Adipocyte (in vitro differentiated cells): ENCODE data around the gene GPR157.
"Not testable (repeated sequence)": the region's sequence is repeated elsewhere in the genome, so short reads cannot be mapped to it uniquely, and the experiment has no call there.

Experiments used
- DNase-seq: peaks from one replicate; pipeline ENCODE4 v3.0.0-alpha.2; 2015; ENCODE audit warnings: low read depth
- H3K27me3 ChIP-seq: replicated peaks from 2 replicates; pipeline ENCODE4 v1.7.0; 2013; ENCODE audit warnings: mild to moderate bottlenecking, low read length, moderate library complexity; ENCODE audit not compliant: control insufficient read depth, insufficient read depth
- H3K36me3 ChIP-seq: 2 replicates; pipeline ENCODE4 v1.7.0; 2013; ENCODE audit warnings: low read length, mild to moderate bottlenecking, moderate library complexity; ENCODE audit not compliant: control insufficient read depth, insufficient read depth, severe bottlenecking
- H3K4me1 ChIP-seq: 2 replicates; pipeline ENCODE4 v1.7.0; 2013; ENCODE audit warnings: mild to moderate bottlenecking, low read length, moderate library complexity; ENCODE audit not compliant: control insufficient read depth, insufficient read depth
- H3K4me3 ChIP-seq: 2 replicates; pipeline ENCODE4 v1.7.0; 2013; ENCODE audit warnings: mild to moderate bottlenecking, low read length, moderate library complexity
- H3K9ac ChIP-seq: 2 replicates; pipeline ENCODE4 v1.7.0; 2013; ENCODE audit warnings: mild to moderate bottlenecking, low read length, moderate library complexity
- H3K9me3 ChIP-seq: 2 replicates; pipeline ENCODE4 v1.7.0; 2013; ENCODE audit warnings: mild to moderate bottlenecking, low read length, moderate library complexity; ENCODE audit not compliant: control insufficient read depth

The GPR157 gene

DNA sequence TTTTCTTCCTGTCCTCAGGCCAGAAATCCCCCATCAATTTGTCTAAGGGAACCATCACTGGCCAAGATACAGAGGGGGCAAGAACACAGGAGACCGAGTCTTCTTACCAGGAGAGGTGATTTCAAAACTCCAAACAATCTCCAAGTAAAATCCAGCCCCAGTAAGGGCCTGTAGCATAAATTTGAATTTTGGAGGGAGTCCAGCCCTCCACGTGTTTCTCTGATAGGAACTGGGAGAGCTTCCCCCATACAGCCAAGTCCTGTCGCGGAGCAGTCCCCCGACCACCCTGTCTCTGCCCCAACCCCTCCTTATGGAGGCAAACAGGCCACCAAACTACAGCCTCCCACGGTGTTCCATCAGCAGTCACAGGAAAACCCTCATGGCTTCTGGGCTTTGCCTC is 32.4 kb upstream of the GPR157 start:
- peaks cover 35% of the 10 kb centered on the region for H3K36me3 ChIP-seq
- no peak overlapping the region for H3K4me3 ChIP-seq
- no peak for DNase-seq
- no peak overlapping the region for H3K9ac ChIP-seq
- no peaks in the 10 kb centered on the region for H3K9me3 ChIP-seq
- peaks cover 32% of the 10 kb centered on the region for H3K4me1 ChIP-seq
- H3K27me3 ChIP-seq, result no peaks in the 10 kb centered on the region

DNA sequence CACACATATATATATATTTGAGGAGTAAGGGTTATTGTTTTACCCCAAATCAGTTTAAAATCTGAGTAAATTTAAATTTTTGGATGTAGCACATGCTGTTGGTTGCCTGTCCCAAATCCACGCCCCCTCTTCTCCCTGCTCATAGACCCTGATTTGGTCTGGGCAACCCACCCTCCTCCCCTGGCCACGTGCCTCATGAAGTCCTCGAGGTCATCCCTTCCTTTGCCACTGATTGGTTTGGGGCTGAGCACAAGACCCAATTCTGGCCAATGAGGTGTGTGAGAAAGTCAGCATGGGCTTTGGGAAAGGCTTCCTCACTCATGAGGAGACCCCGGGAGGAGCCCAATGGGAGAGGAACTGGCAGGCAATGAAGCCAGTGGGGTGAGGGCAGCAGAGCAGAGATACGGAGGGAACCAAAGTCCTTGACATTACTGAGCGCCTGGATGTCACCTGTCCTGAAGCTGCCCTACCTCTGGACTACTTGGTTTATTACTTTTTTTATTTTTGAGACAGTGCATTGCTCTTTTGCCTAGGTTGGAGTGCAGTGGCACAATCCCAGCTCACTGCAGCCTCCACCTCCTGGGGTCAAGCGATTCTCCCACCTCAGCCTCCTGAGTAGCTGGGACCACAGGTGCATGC is 31.3 kb upstream of the GPR157 start:
- H3K4me3 ChIP-seq, result no peak overlapping the region
- H3K9ac ChIP-seq, result no peak overlapping the region
- H3K27me3 ChIP-seq, result no peaks in the 10 kb centered on the region
- no peaks in the 10 kb centered on the region for H3K9me3 ChIP-seq
- DNase-seq, result no peak
- H3K36me3 ChIP-seq, result peaks cover 42% of the 10 kb centered on the region
- peaks cover 30% of the 10 kb centered on the region for H3K4me1 ChIP-seq

DNA sequence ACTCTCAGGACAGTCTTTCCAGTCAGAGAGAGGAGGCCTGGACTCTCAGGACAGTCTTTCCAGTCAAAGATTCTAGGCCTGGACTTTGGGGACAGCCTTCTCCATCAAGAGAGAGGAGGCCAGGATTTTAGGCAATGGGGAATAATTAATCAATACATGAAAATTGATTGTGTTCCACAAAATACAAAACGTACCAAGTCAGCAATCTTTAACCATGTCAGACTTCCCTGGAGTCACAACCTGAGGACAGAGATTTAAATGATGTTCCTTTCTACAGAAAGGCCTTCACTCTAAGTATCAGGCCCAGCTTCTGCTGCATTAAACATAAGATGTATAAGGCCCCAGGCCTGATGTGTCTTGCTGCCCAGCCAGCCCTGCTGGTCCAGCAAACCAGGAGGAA is 27.0 kb upstream of the GPR157 start:
- H3K4me3 ChIP-seq, result no peak overlapping the region
- H3K9ac ChIP-seq, result no peak overlapping the region
- H3K9me3 ChIP-seq, result no peaks in the 10 kb centered on the region
- DNase-seq, result no peak
- H3K36me3 ChIP-seq, result peaks cover 46% of the 10 kb centered on the region
- H3K27me3 ChIP-seq, result no peaks in the 10 kb centered on the region
- H3K4me1 ChIP-seq, result peaks cover 19% of the 10 kb centered on the region

DNA sequence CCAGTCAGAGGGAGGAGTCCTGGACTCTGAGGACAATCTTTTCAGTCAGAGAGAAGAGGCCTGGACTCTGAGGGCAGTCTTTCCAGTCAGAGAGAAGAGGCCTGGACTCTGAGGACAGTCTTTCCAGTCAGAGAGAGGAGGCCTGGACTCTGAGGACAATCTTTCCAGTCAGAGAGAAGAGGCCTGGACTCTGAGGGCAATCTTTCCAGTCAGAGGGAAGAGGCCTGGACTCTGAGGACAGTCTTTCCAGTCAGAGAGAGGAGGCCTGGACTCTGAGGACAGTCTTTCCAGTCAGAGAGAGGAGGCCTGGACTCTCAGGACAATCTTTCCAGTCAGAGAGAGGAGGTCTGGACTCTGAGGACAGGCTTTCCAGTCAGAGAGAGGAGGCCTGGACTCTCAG is 26.5 kb upstream of the GPR157 start:
- Histone ChIP-seq H3K36me3 (peaks cover 47% of the 10 kb centered on the region), H3K4me1 (peaks cover 23% of the 10 kb centered on the region)
- H3K9ac ChIP-seq, H3K27me3 ChIP-seq, H3K4me3 ChIP-seq, DNase-seq, H3K9me3 ChIP-seq: not testable (repeated sequence)

DNA sequence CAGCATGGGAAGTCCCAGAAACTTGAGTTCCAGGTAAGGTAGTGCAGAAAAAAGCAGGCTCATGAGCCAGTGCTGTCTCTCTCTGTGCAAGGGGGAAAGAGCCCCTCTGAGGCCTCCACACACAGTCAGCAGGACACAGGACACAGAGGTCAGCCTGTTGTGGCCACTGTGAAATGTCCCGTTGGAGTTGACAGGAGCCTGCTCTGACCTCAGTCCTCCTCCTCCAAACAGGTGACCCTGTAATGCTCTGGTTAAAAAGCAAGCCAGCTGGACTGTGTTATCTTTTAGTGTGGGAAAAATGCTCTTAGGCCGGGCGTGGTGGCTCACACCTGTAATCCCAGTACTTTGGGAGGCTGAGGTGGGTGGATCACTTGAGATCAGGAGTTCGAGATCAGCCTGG is 24.2 kb upstream of the GPR157 start:
- no peaks in the 10 kb centered on the region for H3K9me3 ChIP-seq
- H3K36me3 ChIP-seq, result peaks cover 43% of the 10 kb centered on the region
- no peak for DNase-seq
- no peak overlapping the region for H3K4me3 ChIP-seq
- H3K4me1 ChIP-seq, result peaks cover 37% of the 10 kb centered on the region
- no peaks in the 10 kb centered on the region for H3K27me3 ChIP-seq
- H3K9ac ChIP-seq, result no peak overlapping the region

DNA sequence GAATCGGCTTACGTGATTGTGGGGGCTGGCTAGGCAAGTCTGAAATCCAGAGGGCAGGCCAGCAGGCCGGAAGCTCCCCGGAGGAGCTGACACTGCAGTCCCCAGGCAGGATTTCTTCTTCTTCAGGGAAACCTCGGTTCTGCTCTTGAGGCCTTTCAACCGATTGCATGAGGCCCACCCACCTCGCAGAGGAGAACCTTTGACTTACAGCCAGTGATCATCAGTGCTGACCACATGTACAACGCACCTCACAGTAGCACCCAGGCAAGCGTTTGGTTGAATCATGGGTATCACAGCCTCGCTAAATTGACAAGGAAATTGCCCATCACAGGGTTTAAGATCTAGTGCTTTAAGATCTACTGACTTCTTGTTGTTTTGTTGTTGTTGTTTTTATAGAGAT is 23.6 kb upstream of the GPR157 start:
- Histone ChIP-seq H3K27me3 (no peaks in the 10 kb centered on the region), H3K36me3 (peaks cover 48% of the 10 kb centered on the region), H3K9ac (no peak overlapping the region), H3K4me1 (peaks cover 37% of the 10 kb centered on the region), H3K4me3 (no peak overlapping the region), H3K9me3 (no peaks in the 10 kb centered on the region)
- DNase-seq, result no peak

DNA sequence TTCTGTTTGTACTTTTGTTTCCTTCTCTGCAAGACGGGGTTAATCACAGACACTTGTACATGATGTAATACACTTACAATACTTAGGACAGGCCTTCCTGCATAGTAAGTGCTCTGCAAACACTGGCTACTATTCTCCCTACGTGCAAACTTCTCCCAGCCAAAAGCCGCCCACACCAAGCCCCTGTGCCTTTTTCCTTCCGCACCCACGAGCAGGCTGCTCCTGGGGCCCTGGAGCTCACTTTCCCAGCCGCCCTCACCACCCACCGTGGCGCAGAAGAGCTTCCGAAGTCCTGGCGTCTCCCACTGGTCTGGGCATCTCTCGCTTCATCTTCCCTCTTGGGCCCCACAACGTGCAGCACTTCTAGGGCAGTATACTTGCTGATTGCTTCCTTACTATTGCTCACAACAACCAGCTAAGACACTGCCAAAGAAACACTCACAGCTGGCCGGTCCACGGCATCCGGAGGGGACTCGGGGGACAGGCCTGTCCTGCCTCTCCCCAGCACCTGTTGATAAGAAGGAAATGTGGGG is 22.5 kb upstream of the GPR157 start:
- no peak for DNase-seq
- Histone ChIP-seq H3K9ac (peak overlapping the region; percentile 56), H3K9me3 (no peaks in the 10 kb centered on the region), H3K4me3 (peak overlapping the region; percentile 52), H3K4me1 (peaks cover 37% of the 10 kb centered on the region), H3K36me3 (peaks cover 40% of the 10 kb centered on the region), H3K27me3 (no peaks in the 10 kb centered on the region)

DNA sequence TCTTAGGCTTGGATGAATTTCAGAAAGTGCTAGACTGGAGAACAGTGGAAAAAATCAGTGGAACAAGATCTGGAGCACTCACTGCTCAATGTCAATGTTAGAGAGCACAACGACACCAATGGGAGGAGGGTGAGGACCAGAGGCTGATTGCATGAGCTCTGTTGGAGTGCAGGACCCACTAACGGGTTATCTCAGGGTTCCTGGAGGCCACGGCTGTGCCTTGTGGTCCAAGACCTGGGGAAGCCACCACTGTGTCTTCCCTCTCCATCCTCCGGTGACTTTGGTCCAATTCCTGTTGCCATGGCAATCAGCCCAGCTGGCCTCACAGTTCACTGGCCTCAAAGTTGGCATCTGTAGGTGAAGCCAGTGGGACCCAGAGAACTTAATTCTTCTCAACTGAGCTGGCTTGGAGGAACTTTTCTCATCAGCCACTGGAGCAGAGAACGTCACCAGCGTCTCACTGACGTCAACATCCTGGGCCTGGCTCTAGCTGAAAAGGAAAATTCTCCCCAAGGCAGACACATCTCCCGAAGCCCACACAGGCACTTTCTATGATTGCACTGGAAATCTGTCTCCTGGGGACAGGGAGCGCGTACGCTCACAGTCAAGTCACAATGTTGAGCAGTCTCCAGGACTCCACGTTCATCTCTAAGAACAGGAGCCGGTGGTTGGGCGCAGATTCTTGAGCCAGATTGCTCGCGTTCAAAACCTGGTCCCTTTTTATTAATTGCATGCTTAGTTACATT is 21.9 kb upstream of the GPR157 start:
- H3K9ac ChIP-seq, result peak overlapping the region; percentile 56
- H3K4me3 ChIP-seq, result peak overlapping the region; percentile 52
- peaks cover 34% of the 10 kb centered on the region for H3K36me3 ChIP-seq
- no peaks in the 10 kb centered on the region for H3K9me3 ChIP-seq
- H3K4me1 ChIP-seq, result peaks cover 37% of the 10 kb centered on the region
- no peak for DNase-seq
- H3K27me3 ChIP-seq, result no peaks in the 10 kb centered on the region

DNA sequence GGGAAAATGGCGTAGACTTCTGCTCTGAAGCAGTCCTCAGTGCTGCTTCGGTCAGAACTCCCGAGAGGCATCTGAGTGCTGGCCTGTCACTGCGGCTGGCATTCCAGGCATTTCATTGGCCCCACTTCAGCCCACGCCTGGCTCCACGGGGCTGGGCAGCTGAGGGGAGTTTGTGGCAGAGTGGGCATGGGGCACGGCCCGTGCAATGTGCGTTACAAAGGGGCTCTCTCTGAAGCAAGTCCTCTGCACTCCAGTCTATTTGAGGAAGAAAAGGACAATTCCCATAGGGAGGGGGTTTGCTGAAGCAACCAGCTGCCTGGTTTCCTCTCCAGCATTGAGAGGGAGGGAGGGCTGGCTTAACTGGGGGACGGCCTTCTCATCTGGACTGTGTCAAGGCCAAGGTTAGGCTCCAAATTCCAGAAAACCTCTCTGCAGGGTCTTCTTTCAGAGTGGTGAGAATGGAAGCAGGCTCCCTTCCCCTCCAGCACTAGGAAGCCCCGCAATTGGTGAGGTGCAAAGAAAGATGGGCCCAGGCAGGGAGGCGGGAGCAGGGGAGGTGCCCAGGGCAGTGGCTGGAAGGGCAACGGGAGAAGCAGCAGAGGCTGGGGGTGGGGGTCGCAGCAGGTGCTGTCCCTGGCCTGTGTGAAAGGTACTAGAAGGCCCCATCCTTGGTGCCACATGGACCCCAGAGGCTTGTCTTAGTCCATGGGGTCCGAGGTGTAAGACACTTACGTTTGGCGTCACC is 21.1 kb upstream of the GPR157 start:
- H3K4me3 ChIP-seq, result no peak overlapping the region
- peaks cover 33% of the 10 kb centered on the region for H3K36me3 ChIP-seq
- H3K27me3 ChIP-seq, result no peaks in the 10 kb centered on the region
- H3K9me3 ChIP-seq, result no peaks in the 10 kb centered on the region
- DNase-seq, result no peak
- peaks cover 43% of the 10 kb centered on the region for H3K4me1 ChIP-seq
- peak overlapping the region; percentile 6 for H3K9ac ChIP-seq

DNA sequence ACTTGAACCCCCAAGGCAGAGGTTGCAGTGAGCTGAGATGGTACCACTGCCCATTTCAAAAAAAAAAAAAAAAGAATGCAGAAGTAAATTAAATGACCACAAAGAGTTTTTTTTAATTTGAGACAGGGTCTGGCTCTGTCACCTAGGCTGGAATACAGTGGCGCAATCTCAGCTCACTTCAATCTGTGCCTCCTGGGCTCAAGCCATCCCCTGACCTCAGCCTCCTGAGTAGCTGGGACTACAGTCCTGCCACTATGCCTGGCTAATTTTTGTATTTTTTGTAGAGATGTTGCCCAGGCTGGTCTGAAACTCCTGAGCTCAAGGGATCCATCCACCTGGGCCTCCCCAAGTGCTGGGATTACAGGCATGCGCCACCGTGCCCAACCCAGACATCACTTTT is 20.2 kb upstream of the GPR157 start:
- H3K36me3 ChIP-seq, result peaks cover 33% of the 10 kb centered on the region
- H3K9me3 ChIP-seq, result no peaks in the 10 kb centered on the region
- peak overlapping the region; percentile 6 for H3K9ac ChIP-seq
- H3K27me3 ChIP-seq, result no peaks in the 10 kb centered on the region
- peaks cover 40% of the 10 kb centered on the region for H3K4me1 ChIP-seq
- no peak overlapping the region for H3K4me3 ChIP-seq
- DNase-seq, result no peak

DNA sequence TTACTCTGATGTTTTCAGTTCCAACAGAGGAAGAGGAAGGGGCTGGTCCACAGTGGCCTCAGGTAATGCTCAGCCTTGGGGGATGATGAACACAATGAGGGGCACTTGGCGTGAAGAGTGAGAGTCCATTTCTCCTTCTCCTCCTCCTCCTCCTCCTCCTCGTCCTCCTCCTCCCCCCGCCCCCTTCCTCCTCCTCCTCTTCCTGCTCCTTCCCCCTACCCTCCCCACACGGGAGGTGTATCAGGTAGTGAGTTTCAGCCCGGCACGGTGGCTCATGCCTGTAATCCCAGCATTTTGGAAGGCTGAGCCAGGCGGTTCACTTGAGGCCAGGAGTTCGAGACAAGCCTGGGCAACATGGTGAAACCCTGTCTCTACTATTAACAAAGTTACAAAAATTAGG is 17.3 kb upstream of the GPR157 start:
- Histone ChIP-seq H3K4me3 (no peak overlapping the region), H3K4me1 (peaks cover 35% of the 10 kb centered on the region), H3K36me3 (peaks cover 20% of the 10 kb centered on the region), H3K27me3 (no peaks in the 10 kb centered on the region), H3K9ac (no peak overlapping the region), H3K9me3 (no peaks in the 10 kb centered on the region)
- no peak for DNase-seq
